ENCODE results near the gene PSIP1. TPM values are rescaled to one million over a fixed set of nuclear protein-coding genes. Genes with fewer than 3 reads are reported as not detected.

The PSIP1 gene
- total and polyA plus RNA-seq, 2 of the 4 experiments (the other 2 are of a cell fraction), result 21.8 to 27.2 TPM

DNA sequence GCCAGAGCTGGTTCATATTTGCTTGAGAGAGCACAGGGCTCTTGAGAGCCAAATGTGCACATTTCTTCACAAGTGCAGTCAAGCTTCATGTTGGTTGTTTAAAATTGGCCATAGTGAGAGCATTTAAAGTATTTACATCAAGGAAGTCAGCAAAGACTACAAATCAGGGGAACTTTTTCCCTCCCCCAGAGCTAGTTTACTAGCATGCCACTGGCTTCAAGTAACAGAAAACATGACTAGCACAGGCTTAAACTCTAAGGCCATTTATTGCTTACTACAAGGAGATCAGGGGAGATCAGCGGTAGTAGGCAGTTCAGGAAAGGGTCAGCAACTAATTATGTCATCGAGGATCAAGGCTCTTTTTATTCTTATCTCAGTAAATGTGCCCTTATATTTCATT, 31.1 kb upstream of the PSIP1 start:
- Histone ChIP-seq H3K4me3 (ENCODE audit: insufficient read depth, low read depth, low read length) (no peak overlapping the region), H3K56ac (ENCODE audit: extremely low read depth, insufficient read depth, low read length) (no peak overlapping the region), H3K79me1 (ENCODE audit: low read depth in 1 of 2, low read length in 2 of 2) (no peaks in the 10 kb centered on the region), H2AK9ac (replicated peaks; ENCODE audit: low read depth, low read length, poor library complexity) (no peak overlapping the region), H4K8ac (ENCODE audit: low read depth in 2 of 2, low read length in 2 of 2) (no peak overlapping the region), H2AFZ (replicated peaks; ENCODE audit: low read length, poor library complexity) (no peak overlapping the region), H3K14ac (replicated peaks; ENCODE audit: low read depth, low read length) (no peak overlapping the region), H3K9ac (ENCODE audit: low read depth, low read length) (no peak overlapping the region), H3K36me3 (ENCODE audit: control insufficient read depth, insufficient read depth, low read length) (no peaks in the 10 kb centered on the region), H2BK120ac (ENCODE audit: low read depth, low read length) (no peak overlapping the region), H2BK15ac (ENCODE audit: low read depth, low read length) (no peak overlapping the region), H4K5ac (ENCODE audit: low read depth, low read length) (no peak overlapping the region), H3K4ac (ENCODE audit: low read depth, low read length) (no peak overlapping the region), H2BK20ac (ENCODE audit: low read depth, low read length) (no peak overlapping the region), H3K27ac (ENCODE audit: insufficient read depth, low read length) (no peak overlapping the region), H3K18ac (ENCODE audit: low read depth, low read length) (no peak overlapping the region), H3K9me3 (ENCODE audit: control insufficient read depth, insufficient read depth, low read length) (no peaks in the 10 kb centered on the region; the same call in 1 of the 2 replicates), H2BK5ac (ENCODE audit: low read depth, low read length, poor library complexity, severe bottlenecking) (no peak overlapping the region), H2AK5ac (ENCODE audit: low read depth, low read length) (no peak overlapping the region), H3K27me3 (ENCODE audit: control insufficient read depth, insufficient read depth, low read length) (no peaks in the 10 kb centered on the region), H3K23ac (ENCODE audit: low read depth, low read length) (no peak overlapping the region), H3K4me2 (ENCODE audit: low read depth, low read length) (no peak overlapping the region), H4K91ac (ENCODE audit: insufficient read depth, low read depth, low read length) (no peak overlapping the region), H3K9me1 (ENCODE audit: insufficient read depth, low read length) (no peaks in the 10 kb centered on the region), H4K20me1 (ENCODE audit: insufficient read depth, low read length) (no peaks in the 10 kb centered on the region), H3K4me1 (ENCODE audit: control insufficient read depth, insufficient read depth, low read length) (peaks cover 5% of the 10 kb centered on the region)
- in situ Hi-C loops (cut with MboI; ENCODE audit: low sequenced_read_pairs) (no loop called here), dilution Hi-C loops (cut with HindIII; ENCODE audit: low sequenced_read_pairs, unreplicated experiment) (no loop called here), intact Hi-C loops (cut with micrococcal nuclease) (no loop called here)
- POLR2A ChIA-PET (ENCODE audit: unreplicated experiment), result no interaction called here
- WGBS, 2 experiments (ENCODE audit: extremely low coverage in 2 of 2, insufficient read length in 1 of 2), result no CpG with 5 or more reads among the region's 2 CpGs
- no TSS peak for BruUV-seq (replicated peaks)
- DNase-seq, result peak; percentile 2
- ATAC-seq (ENCODE audit: low read depth), result peak; percentile 83
- no peak for TF ChIP-seq BHLHE40 (IDR thresholded peaks at IDR 0.05; ENCODE audit: low read depth, low read length)
- CTCF ChIA-PET, result no interaction called here
